ELF-1 (cell line): Measurements from ENCODE around the gene TM6SF1.
"Not testable (repeated sequence)": the region's sequence is repeated elsewhere in the genome, so short reads cannot be mapped to it uniquely, and the experiment has no call there.

Source experiments
- DNase-seq: peaks from one replicate; pipeline ENCODE4 v3.0.0-alpha.2; 2016; ENCODE audit warnings: low read depth, low spot score

TM6SF1 gene

GRCh38 chr15:83106994-83107840, at the start of gene TM6SF1:
TSS of gene TM6SF1 (plus strand) at chr15:83107645. CDS start at chr15:83107681, 36 bp downstream.
- DNase-seq = peak; percentile 15

GRCh38 chr15:83057696-83058376, 49.6 kb upstream of the TM6SF1 start:
- no peak for DNase-seq

GRCh38 chr15:83061680-83062079, 45.8 kb upstream of the TM6SF1 start:
- peak; percentile 35 for DNase-seq

- no peak for DNase-seq
Measured at GRCh38 chr15:83062768-83063180, 44.7 kb upstream of the TM6SF1 start.

- no peak for DNase-seq
Measured at GRCh38 chr15:83063551-83063950, 43.9 kb upstream of the TM6SF1 start.

GRCh38 chr15:83064859-83065258, 42.6 kb upstream of the TM6SF1 start:
- no peak for DNase-seq

- DNase-seq = no peak
Measured at GRCh38 chr15:83065431-83065830, 42.0 kb upstream of the TM6SF1 start.

- DNase-seq = peak; percentile 20
Measured at GRCh38 chr15:83066034-83066733, 41.3 kb upstream of the TM6SF1 start.

- DNase-seq = peak; percentile 91
Measured at GRCh38 chr15:83066734-83067637, 40.5 kb upstream of the TM6SF1 start, which contains the start of gene BTBD1. TSS of gene BTBD1 (minus strand) at chr15:83067252. CDS start at chr15:83067151, 101 bp downstream.

GRCh38 chr15:83067638-83067962, 39.8 kb upstream of the TM6SF1 start:
- DNase-seq = no peak

- DNase-seq = no peak
Measured at GRCh38 chr15:83068054-83068453, 39.4 kb upstream of the TM6SF1 start.

GRCh38 chr15:83069211-83069642, 38.2 kb upstream of the TM6SF1 start:
- not testable (repeated sequence) for DNase-seq

GRCh38 chr15:83077491-83078230, 29.8 kb upstream of the TM6SF1 start:
- DNase-seq = no peak

GRCh38 chr15:83078712-83079111, 28.7 kb upstream of the TM6SF1 start:
- DNase-seq = no peak

GRCh38 chr15:83081256-83082014, 26.0 kb upstream of the TM6SF1 start:
- no peak for DNase-seq

- DNase-seq = no peak
Measured at GRCh38 chr15:83082730-83083386, 24.6 kb upstream of the TM6SF1 start.

GRCh38 chr15:83085461-83085860, 22.0 kb upstream of the TM6SF1 start:
- not testable (repeated sequence) for DNase-seq

GRCh38 chr15:83085864-83086552, 21.4 kb upstream of the TM6SF1 start:
- DNase-seq = not testable (repeated sequence)

GRCh38 chr15:83087576-83087975, 19.9 kb upstream of the TM6SF1 start:
- DNase-seq = no peak
